Esophagus (tissue), 2 donors: ENCODE measurements around the gene NACC1. TPM values are rescaled to one million over a fixed set of nuclear protein-coding genes. Genes with fewer than 3 reads are reported as not detected.
"Not testable (repeated sequence)": the region's sequence is repeated elsewhere in the genome, so short reads cannot be mapped to it uniquely, and the experiment has no call there.

Experiments used
- H3K27ac ChIP-seq, 2 donors: one replicate each; pipeline ENCODE4 v1.5.1; 2013; ENCODE audit warnings: low read depth in 2 of 2, mild to moderate bottlenecking in 2 of 2, inconsistent platforms in 1 of 2, low read length in 1 of 2, moderate library complexity in 1 of 2
- H3K27me3 ChIP-seq, 2 donors: one replicate each; pipeline ENCODE4 v1.6.1; 2013; ENCODE audit warnings: low read length in 2 of 2, control low read depth in 1 of 2, mild to moderate bottlenecking in 1 of 2; ENCODE audit not compliant: insufficient read depth in 2 of 2, control insufficient read depth in 1 of 2
- H3K36me3 ChIP-seq, 2 donors: one replicate each; pipeline ENCODE4 v1.6.1; 2013; ENCODE audit warnings: low read length in 1 of 2; ENCODE audit not compliant: control insufficient read depth in 2 of 2, insufficient read depth in 2 of 2
- H3K4me1 ChIP-seq, 2 donors: one replicate each; pipeline ENCODE4 v1.6.1; 2013; ENCODE audit warnings: low read length in 1 of 2; ENCODE audit not compliant: control insufficient read depth in 2 of 2, insufficient read depth in 2 of 2
- H3K4me3 ChIP-seq, 2 donors: one replicate each; pipeline ENCODE4 v1.5.1; 2013; ENCODE audit warnings: low read length in 2 of 2, mild to moderate bottlenecking in 2 of 2, low read depth in 1 of 2, moderate library complexity in 1 of 2
- H3K9me3 ChIP-seq, 2 donors: one replicate each; pipeline ENCODE4 v1.6.1; 2013; ENCODE audit warnings: mild to moderate bottlenecking in 2 of 2, low read depth in 1 of 2, low read length in 1 of 2, moderate library complexity in 1 of 2; ENCODE audit not compliant: control insufficient read depth in 2 of 2, insufficient read depth in 1 of 2
- WGBS, 2 donors: extraction: QIAGEN DNeasy Blood & Tissue Kit; methylation state at CpG; one replicate each; pipeline ENCODE4 v1.1.7; 2013; 5-methylcytosine and 5-hydroxymethylcytosine counted together
- polyA plus RNA-seq, 2 donors: library from polyadenylated mRNA; stranded (reverse); fragments of 200-250 nt; gene quantifications; one replicate each; pipeline ENCODE4 v1.2.3, GENCODE V29; 2013
- donor health status: healthy with polysubstance abuse.
- donor health status: Bipolar disorder and iron deficiency.

NACC1 gene
- polyA plus RNA-seq, 2 donors = 19.5 to 39.4 TPM

DNA sequence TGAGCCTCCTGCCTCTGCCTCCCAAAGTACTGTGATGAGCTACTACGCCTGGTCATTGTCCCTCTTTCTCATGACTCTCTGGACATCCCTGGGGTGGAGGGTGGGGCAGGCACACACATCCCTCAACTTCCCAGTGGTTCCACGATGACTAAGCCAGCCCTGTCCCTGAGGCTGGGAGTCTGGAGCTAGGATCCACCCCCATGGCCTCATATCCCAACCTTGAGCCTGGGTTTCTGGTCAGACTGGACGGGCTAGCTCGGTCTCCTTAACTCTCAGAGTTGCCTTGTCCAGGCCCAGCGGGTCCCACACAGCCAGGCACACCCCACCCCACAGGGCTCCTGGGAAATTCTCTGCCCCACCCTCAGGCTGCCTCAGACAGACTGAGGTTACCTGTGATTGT is 51.7 kb downstream of the NACC1 start:
- H3K4me1 ChIP-seq = peaks cover 11 to 19% of the 10 kb centered on the region in 2 donors
- H3K4me3 ChIP-seq = no peak overlapping the region
- no peaks in the 10 kb centered on the region for H3K36me3 ChIP-seq
- H3K27me3 ChIP-seq = no peaks in the 10 kb centered on the region
- H3K9me3 ChIP-seq = no peaks in the 10 kb centered on the region
- WGBS, 2 donors = 50 to 56% methylated on average over 5 of the region's 5 CpGs
- peak overlapping the region; percentile 76 to 98 for H3K27ac ChIP-seq

DNA sequence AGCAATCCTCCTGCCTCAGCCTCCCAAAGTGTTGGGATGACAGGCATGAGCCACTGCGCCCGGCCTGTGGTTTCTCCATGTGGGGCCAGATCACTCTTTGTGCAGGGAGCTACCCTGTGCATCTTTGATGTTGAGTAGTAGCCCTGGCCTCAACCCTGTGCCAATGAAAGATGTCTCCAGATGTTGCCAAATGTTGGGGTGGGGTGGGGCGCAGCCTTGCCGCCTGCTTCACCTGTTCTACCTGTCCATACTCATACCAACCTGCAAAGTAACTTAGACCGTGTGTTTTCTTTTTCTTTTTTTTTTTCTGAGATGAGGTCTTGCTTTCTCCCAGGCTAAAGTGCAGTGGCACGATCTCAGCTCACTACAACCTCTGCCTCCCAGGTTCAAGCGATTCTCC is 53.1 kb downstream of the NACC1 start:
- peak overlapping the region; percentile 80 to 93 for H3K27ac ChIP-seq
- no peak overlapping the region for H3K4me3 ChIP-seq
- no peaks in the 10 kb centered on the region for H3K9me3 ChIP-seq
- 65 to 80% methylated on average over 7 of the region's 7 CpGs for WGBS, 2 donors
- H3K27me3 ChIP-seq = no peaks in the 10 kb centered on the region
- H3K4me1 ChIP-seq = peaks cover 9 to 15% of the 10 kb centered on the region in 2 donors
- H3K36me3 ChIP-seq = no peaks in the 10 kb centered on the region

DNA sequence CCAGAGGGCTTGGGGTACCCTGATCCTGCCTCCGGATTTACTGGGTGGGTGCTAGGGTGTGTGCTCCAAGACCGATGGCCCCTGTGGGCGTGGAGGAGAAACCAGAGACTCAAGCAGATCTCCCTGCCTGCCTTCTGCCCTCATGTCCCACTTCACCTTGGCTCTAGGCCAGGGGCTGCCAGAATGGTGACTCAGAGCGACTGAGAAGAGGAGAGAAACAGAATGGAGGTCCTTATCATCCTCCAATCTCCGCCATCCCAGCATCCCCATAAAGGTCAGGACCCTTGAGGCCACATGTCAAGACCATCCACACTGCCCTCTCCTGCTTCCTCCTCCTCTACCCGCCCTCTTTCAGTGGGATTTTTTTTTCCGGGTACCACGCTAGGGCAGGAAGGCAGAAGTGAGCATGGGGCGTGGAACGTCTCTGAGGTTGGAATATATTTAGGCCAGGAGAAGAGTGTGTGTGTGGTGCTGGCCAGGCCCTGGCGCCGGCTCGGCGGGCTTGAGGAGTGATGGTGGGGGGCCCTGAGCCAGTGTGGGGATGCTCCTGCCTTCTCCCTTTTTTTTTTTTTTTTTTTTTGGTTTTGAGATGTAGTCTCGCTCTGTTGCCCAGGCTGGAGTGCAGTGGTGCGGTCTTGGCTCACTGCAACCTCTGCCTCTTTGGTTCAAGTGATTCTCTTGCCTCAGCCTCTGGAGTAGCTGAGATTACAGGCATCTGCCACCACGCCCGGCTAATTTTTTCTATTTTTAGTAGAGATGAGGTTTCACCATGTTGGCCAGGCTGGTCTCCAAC is 54.5 kb downstream of the NACC1 start:
- Histone ChIP-seq H3K36me3 (no peaks in the 10 kb centered on the region), H3K4me3 (no peak overlapping the region), H3K27ac (peak overlapping the region; percentile 80 to 95), H3K4me1 (peaks cover 9 to 15% of the 10 kb centered on the region in 2 donors), H3K27me3 (no peaks in the 10 kb centered on the region), H3K9me3 (no peaks in the 10 kb centered on the region)
- WGBS, 2 donors = 50 to 54% methylated on average over 17 to 18 of the region's 18 CpGs

DNA sequence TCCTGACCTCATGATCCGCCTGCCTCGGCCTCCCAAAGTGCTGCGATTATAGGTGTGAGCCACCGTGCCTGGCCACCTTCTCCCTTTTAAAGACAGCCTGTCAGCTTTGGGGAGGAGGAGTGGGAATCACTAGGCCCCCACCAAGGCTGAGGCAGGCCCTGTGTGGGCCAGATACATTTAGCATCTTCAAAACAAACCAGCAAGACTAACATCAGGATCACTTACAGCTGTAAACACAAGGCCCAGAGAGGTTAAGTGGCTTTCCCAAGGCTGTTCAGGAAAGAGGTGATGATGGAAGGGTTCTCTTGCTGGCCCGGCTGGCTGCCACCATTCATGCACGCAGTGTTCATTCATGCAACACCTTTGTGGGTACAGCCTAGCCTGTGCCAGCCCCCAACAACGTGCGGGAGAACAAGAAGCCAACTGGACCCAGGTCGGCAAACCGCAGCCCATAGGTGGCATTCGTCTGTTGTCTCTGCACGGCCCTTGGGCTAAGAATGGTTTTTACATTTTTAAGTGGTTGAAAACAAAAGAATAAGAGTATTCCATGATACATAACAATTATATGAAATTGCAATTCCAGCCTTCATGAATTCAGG is 55.2 kb downstream of the NACC1 start:
- H3K27ac ChIP-seq = peak overlapping the region in 1 of 2 donors; percentile 95
- 85 to 86% methylated on average over 12 of the region's 12 CpGs for WGBS, 2 donors
- no peaks in the 10 kb centered on the region for H3K36me3 ChIP-seq
- no peak overlapping the region for H3K4me3 ChIP-seq
- no peaks in the 10 kb centered on the region for H3K9me3 ChIP-seq
- H3K4me1 ChIP-seq = peaks cover 9 to 15% of the 10 kb centered on the region in 2 donors
- H3K27me3 ChIP-seq = no peaks in the 10 kb centered on the region

DNA sequence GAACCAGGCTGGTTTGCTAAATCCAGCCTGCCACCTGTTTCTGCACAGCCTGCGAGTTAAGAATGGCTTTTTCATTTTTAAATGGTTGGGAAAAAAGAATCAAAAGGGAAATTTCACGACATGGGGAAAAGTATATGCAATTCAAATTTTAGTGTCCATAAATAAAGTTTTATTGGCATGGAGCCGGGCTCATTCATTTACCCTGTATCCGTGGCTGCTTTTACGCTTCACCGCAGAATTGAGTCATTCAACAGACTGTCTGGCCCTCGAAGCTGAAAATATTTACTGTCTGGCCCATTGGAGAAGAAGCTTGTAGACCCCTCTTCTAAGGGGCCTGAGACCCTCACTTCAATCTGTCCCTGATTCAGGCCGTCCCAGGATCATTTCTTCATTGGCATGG is 58.3 kb downstream of the NACC1 start:
- Histone ChIP-seq H3K9me3 (no peaks in the 10 kb centered on the region), H3K4me1 (peaks cover 4 to 12% of the 10 kb centered on the region in 2 donors), H3K36me3 (no peaks in the 10 kb centered on the region), H3K4me3 (no peak overlapping the region), H3K27ac (no peak overlapping the region), H3K27me3 (no peaks in the 10 kb centered on the region)
- WGBS, 2 donors = 77 to 83% methylated on average over 8 of the region's 8 CpGs

DNA sequence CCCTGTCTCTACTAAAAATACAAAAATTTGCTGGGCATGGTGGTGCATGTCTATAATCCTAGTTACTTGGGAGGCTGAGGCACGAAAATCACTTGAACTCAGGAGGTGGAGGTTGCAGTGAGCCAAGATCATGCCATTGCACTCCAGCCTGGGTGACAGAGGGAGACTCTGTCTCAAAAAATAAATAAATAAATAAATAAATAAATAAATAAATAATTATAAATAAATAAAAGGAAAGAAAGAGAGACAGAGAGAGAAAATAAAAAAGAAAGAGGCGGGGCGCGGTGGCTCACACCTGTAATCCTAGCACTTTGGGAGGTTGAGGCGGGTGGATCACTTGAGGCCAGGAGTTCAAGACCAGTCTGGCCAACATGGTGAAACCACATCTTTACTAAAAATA is 59.5 kb downstream of the NACC1 start:
- H3K9me3 ChIP-seq, H3K4me3 ChIP-seq, H3K36me3 ChIP-seq, H3K27ac ChIP-seq, H3K27me3 ChIP-seq: not testable (repeated sequence)
- 95% methylated on average over 5 of the region's 5 CpGs for WGBS, 2 donors
- H3K4me1 ChIP-seq = peaks cover 0 to 10% of the 10 kb centered on the region in 2 donors

DNA sequence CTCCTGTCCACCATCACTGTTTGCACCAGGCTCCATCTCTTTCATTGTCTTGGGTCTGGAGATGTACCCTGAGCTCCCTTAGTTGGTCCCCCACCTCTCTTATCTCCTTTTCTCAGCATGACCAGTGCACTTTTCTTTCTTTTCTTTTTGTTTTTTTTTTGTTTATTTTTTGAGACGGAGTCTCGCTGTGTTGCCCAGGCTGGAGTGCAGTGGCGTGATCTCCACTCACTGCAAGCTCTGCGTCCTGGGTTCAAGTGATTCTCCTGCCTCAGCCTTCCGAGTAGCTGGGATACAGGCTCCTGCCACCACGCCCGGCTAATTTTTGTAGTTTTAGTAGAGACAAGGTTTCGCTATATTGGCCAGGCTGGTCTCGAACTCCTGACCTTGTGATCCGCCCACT is 60.2 kb downstream of the NACC1 start:
- H3K4me1 ChIP-seq, H3K27ac ChIP-seq, H3K9me3 ChIP-seq, H3K4me3 ChIP-seq, H3K36me3 ChIP-seq, H3K27me3 ChIP-seq: not testable (repeated sequence)
- WGBS, 2 donors = 93% methylated on average over 10 of the region's 10 CpGs

DNA sequence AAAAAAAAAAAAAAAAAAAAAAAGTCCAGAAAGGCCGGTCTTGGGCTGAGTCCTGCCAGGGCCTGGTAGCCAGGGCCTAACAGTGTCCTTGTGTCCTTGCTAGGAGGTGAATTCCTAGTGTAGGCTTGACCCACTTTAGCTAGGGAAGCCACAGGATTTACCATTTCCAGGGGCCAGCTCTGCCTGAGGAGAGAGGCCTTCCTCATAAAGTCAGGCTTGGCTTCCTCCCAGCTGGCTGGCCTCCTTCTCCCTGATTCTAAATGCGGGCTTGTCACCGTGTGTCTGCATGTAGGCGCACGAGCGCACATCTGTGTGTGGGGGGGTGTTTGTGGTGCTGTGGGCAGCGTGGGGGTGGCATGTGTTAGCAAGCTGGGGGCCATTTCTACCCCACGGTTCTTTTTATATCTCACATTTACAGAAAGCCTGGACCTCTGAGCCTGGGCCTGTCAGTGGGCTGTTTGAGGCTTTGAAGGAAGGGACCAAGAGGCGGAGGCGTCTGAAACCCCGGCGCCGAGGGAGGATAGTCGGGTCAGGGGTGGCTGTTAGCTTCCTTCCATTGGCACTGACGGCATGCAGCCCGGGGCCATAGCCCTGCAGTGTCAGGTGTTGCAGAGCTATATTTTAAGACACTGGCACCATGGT is 63.8 kb downstream of the NACC1 start:
- Histone ChIP-seq H3K27ac (peak overlapping the region in 1 of 2 donors; percentile 0), H3K36me3 (no peaks in the 10 kb centered on the region), H3K4me1 (peaks cover 0 to 6% of the 10 kb centered on the region in 2 donors), H3K4me3 (no peak overlapping the region), H3K27me3 (no peaks in the 10 kb centered on the region), H3K9me3 (no peaks in the 10 kb centered on the region)
- 12 to 14% methylated on average over 16 of the region's 16 CpGs for WGBS, 2 donors

DNA sequence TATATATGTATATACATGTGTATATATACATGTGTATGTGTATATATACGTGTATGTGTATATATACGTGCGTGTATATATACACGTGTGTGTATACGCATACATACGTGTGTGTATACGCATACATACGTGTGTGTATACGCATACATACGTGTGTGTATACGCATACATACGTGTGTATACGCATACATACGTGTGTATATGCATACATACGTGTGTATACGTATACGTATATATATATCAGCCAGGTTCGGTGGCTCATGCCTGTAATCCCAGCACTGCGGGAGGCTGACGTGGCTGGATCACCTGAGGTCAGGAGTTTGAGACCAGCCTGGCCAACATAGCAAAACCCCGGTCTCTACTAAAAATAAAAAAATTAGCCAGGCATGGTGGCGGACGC is 66.9 kb downstream of the NACC1 start:
- not testable (repeated sequence) for H3K27ac ChIP-seq, H3K27me3 ChIP-seq, H3K4me3 ChIP-seq, H3K4me1 ChIP-seq, H3K36me3 ChIP-seq, H3K9me3 ChIP-seq
- 77 to 93% methylated on average over 23 of the region's 23 CpGs for WGBS, 2 donors
